Thyroid gland (tissue), 4 donors: Measurements from ENCODE around the gene OPTN.

Experiments used
- CTCF ChIP-seq, 6 experiments: fragments of 200-600 bp in 3 of 6; fragments of 450-650 bp in 3 of 6; sonication (generic) in 3 of 6; IDR thresholded peaks; one replicate each; pipeline ENCODE4 v1.5.1; 2016 to 2019; ENCODE audit warnings: antibody characterized with exemption in 6 of 6, mild to moderate bottlenecking in 2 of 6, inconsistent platforms in 1 of 6, moderate library complexity in 1 of 6
- POLR2A ChIP-seq, 2 donors: fragments of 450-650 bp; IDR thresholded peaks; one replicate each; pipeline ENCODE4 v1.6.1; 2017; ENCODE audit warnings: antibody characterized with exemption in 2 of 2, mild to moderate bottlenecking in 2 of 2, moderate library complexity in 1 of 2

DNA sequence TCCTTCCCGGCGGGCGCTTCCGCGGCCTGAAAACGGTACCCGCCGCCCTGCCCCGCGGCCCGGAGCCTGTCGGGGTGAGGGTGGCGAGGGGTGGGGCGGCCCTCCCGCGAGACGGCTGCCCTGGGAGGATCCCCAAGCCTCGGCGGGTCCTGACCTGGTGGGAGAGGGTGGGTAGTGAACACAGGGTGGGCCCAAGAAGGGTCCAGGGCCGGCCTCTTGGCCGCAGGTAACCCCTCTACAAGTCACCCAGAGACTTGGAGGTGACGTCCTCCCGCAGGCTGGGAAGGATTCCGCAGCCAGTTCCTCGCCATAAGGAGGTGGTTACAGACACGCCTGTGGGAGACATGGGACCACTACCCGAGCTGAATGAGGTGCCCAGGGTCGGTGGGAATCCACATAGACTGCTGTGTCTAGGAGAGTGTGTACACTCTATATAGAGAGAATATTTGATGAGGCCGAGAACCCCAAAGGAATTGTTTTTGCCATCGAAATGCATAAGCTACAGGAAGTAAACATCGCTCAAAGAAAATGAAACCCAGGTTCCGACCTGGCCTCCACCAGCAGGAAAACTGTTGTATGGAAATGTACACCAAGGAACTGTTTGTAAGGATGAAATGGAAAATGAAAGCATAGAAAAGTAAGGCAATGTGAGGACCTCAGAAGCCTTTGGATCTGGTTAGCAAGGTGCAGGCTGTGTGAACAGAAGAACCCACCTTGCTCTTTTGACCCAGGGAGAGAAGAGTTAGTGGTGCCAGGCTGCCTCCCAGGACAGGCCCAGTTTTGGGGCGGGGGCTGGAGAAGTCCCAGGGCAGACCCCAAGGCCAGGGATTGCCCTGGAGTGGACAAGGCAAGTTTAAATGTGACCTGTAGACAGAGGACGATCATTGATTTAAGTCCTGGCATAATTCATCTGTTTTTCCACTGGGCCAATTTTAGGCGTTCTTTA lies 659 bp downstream of the OPTN start:
- TF ChIP-seq CTCF (IDR thresholded peaks at IDR 0.05), result no peak
- TF ChIP-seq POLR2A (IDR thresholded peaks at IDR 0.05), result no peak
